Gastroesophageal sphincter (tissue), 3 donors: ENCODE data around the gene PLEKHA7.

Experiments
- CTCF ChIP-seq, 4 experiments: fragments of 200-600 bp in 2 of 4; fragments of 450-650 bp in 2 of 4; sonication (generic) in 1 of 4; IDR thresholded peaks; one replicate each; pipeline ENCODE4 v1.5.1; 2017 to 2019; ENCODE audit warnings: antibody characterized with exemption in 4 of 4, mild to moderate bottlenecking in 2 of 4, moderate library complexity in 2 of 4
- EP300 ChIP-seq: sonication (generic); formaldehyde crosslinking; IDR thresholded peaks from one replicate; pipeline ENCODE4 v1.6.1; 2017; ENCODE audit warnings: antibody characterized with exemption, mild to moderate bottlenecking
- POLR2A ChIP-seq, 2 donors: fragments of 450-650 bp; IDR thresholded peaks; one replicate each; pipeline ENCODE4 v1.6.1; 2017; ENCODE audit warnings: antibody characterized with exemption in 2 of 2, mild to moderate bottlenecking in 2 of 2, moderate library complexity in 1 of 2
- POLR2AphosphoS5 ChIP-seq: sonication (generic); formaldehyde crosslinking; IDR thresholded peaks from one replicate; pipeline ENCODE4 v1.6.1; 2017; ENCODE audit warnings: antibody characterized with exemption

DNA sequence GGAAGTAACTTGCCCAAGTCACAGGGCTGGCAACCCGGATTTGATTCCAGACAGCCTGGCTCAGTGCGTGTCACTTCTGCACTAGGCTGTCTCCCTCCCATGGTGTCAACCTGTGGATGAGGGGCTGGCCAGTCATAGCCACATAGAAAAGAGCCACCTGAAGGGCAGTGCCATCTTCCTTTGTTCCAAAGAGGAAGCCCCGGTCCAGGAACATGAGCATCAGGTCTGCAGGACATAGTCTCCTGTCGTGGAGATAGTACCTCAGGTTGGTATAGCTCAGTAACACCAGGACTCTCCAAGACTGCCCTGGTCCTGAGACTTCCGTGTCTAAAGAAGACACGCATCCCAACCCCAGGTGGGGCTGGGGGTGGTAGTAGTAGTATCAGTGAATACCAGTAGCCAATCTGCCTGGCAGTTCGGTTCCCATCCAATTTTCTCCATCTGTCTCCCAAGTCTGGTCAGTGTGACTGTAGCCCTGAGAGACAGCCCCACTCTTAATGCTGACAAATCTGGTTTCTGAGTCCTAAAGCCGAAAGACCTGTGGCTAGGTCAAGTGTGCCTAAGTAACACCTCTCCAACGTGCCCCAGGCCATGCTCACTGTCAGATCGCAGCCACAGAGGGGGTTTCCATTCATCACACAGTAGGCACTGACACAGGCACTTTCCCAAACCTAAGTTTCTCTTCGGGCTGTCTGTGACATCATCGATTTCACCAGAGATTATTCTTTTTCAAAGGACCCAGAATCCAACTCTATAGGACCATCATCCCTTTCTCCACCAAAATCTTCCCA lies 242.7 kb downstream of the PLEKHA7 start:
- no peak for TF ChIP-seq CTCF (IDR thresholded peaks at IDR 0.05)
- TF ChIP-seq POLR2A (IDR thresholded peaks at IDR 0.05), result no peak
- no peak for TF ChIP-seq EP300
- TF ChIP-seq POLR2AphosphoS5, result no peak
